NCI-H2081 (cell line): Measurements from ENCODE around the gene MS4A6E.
"Not testable (repeated sequence)": the region's sequence is repeated elsewhere in the genome, so short reads cannot be mapped to it uniquely, and the experiment has no call there.

Experiments used
- DNase-seq, 2 experiments: peaks; one replicate each; lab custom pipeline; 2025; lab: John Stamatoyannopoulos, UW

Gene MS4A6E, protein sequence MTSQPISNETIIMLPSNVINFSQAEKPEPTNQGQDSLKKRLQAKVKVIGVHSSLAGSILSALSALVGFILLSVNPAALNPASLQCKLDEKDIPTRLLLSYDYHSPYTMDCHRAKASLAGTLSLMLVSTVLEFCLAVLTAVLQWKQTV

GRCh38 chr11:60326955-60327354, at the start of gene MS4A6E:
Gene MS4A6E (plus strand): TSS chr11:60327255. CDS start chr11:60334896, 7,641 bp downstream.
- DNase-seq: no peak

GRCh38 chr11:60280412-60280811, 46.6 kb upstream of the MS4A6E start, which contains the start of gene MS4A4A:
Gene MS4A4A (plus strand): TSS chr11:60280666. CDS start chr11:60280676, 10 bp downstream.
- DNase-seq: no peak

GRCh38 chr11:60281485-60281884, 45.6 kb upstream of the MS4A6E start:
- DNase-seq: no peak

DNA sequence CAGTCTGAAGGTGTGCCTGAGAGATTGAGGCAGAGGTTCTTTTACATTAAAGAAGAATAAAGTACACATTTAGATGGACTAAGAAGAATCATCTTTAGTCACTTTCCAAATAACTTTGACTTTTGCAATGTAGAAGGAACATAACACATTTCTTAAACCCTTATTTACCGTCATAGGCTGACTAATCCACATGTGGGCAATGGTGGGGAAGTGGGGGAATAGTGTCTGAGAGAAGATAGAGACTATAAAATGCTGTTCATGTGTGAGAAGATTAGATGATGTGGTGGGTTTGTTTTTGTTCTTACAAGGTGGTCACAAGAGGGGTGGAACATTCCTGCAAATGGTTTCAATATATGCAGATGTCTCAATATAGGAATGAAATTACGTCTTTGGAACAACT, 44.8 kb upstream of the MS4A6E start:
- DNase-seq: no peak

DNA sequence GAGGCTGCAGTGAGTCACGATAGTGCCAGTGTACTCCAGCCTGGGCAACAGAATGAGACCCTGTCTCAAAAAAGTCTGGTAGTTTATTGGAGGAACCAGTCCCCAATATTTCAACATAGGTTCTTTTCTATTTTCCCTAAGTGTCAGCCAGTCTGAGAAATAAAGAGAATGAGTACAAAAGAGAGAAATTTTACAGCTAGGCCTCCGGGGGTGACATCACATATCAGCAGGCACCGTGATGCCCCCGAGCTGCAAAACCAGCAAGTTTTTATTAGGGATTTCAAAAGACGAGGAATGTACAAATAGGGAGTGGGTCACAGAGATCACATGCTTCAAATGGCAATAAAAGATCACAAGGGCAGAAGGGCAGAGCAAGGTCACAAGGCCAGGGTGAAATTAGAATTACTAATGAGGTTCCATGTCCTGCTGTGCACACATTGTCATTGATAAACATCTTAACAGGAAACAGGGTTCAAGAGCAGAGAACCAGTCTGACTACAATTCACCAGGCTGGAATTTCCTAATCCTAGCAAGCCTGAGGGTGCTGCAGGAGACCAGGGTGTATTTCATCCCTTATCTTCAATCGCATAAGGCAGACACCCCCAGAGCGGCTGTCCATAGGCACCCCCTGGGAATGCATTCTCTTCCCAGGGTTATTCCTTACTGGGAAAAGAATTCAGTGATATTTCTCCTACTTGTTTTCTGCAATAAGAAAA, 41.5 kb upstream of the MS4A6E start:
- not testable (repeated sequence) for DNase-seq

- DNase-seq: no peak
Measured at GRCh38 chr11:60288531-60288930, 38.5 kb upstream of the MS4A6E start.

DNA sequence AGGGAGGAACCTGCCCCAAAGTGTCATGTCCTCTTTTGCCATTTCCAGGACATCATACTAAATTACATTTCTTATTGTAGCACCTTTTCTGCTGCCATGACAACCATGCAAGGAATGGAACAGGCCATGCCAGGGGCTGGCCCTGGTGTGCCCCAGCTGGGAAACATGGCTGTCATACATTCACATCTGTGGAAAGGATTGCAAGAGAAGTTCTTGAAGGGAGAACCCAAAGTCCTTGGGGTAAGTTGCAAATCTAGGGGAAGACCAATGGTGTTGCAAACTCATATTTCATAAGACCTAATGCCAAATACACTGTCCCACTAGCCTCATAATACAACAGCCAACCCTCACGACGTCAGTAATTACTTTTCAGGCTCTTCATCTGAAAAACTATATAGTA, 34.9 kb upstream of the MS4A6E start:
- no peak for DNase-seq

GRCh38 chr11:60301178-60301577, 25.9 kb upstream of the MS4A6E start:
- no peak for DNase-seq

GRCh38 chr11:60301884-60302283, 25.2 kb upstream of the MS4A6E start:
- DNase-seq: not testable (repeated sequence)

GRCh38 chr11:60303661-60304060, 23.4 kb upstream of the MS4A6E start:
- DNase-seq: no peak

- DNase-seq: no peak
Measured at GRCh38 chr11:60305906-60306619, 21.0 kb upstream of the MS4A6E start.

- DNase-seq: no peak
Measured at GRCh38 chr11:60307507-60308195, 19.4 kb upstream of the MS4A6E start.

- no peak for DNase-seq
Measured at GRCh38 chr11:60310407-60310998, 16.6 kb upstream of the MS4A6E start.

DNA sequence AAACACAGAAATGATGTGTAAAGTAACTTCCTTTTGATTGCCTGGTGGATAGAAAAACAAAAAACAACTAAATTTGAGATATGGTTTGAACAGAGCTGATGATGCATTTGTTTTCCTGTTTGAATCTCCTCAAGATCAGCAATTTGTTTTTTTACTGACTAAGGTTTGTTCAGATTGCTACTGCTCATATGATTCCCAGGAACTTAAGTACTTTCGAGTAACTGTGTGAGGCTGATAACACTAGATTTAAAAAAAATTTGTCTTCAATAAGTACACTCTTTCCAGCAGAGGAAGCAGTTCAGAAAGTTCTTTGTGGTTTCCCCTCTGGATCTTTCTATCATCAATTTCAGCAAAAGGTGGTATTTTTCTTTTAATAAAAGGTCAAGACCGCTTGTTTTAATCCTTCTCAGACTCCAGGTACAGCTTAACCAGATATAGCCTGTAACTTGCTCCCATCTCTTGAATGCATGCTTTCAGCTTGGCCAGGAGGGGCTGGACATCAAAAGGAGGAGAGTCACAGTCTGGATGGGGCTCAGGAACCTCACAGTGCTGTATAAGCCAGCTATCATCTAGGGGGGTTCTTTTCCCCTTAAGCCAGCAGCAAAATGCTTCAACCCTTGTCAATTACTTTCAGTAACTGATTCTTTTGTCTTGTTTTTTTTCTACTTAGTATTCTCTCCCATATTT, 12.3 kb upstream of the MS4A6E start:
- DNase-seq: no peak

DNA sequence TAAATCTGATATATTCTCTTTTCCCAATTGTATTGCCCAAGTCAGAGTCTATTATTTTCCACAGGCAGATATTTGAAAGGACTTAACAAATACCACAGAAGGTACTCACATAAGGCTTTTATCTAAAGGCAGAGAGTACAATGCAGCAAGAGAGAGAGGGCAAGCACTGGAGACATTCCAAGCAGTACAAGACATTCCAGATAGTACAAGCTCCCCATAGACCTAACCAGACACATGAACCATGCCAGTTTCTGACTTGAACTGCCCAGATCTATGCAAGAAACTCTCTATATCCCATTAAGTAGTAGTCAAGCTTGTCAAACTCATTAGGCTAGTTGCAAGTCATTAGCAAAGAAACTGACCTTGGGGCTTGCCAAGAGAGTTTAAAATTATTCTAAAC, 11.2 kb upstream of the MS4A6E start:
- DNase-seq: no peak

DNA sequence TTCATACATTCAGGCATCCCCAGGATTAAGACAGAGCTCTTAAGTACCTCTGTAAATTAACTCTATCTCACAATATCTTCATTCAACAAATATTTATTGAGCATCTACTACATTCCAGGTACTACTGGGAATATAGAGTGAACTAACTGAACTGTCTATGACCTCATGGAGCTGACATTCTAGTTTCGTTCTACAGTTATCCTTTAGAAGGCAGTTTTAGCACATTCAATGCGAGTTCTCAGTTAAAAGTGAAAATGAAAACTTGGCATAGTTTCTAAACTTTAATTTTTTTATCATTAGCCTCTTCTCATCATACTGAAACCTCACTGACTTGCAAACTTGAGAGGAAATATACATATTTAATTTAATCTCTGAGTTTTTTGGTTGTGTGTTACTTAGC, 10.7 kb upstream of the MS4A6E start:
- no peak for DNase-seq

DNA sequence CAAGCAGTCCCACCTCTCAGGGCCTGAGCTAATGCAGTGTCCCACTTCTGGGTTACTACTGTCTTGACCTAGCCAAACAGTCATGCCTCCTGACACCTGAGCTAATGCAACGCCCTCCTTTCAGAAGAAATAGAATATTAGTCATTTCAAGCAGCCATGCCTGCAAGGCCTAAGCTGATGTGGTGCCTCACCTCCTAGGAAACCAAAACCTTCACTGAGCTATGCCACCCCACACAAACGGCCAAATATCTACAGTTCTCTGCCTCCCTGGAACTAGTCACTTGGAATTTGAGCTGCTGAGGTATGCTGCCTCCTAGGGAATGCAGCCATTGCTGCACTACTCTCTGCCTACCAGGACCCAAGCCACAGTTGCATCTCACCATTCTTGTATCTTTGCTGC, 8.3 kb upstream of the MS4A6E start:
- DNase-seq: no peak

DNA sequence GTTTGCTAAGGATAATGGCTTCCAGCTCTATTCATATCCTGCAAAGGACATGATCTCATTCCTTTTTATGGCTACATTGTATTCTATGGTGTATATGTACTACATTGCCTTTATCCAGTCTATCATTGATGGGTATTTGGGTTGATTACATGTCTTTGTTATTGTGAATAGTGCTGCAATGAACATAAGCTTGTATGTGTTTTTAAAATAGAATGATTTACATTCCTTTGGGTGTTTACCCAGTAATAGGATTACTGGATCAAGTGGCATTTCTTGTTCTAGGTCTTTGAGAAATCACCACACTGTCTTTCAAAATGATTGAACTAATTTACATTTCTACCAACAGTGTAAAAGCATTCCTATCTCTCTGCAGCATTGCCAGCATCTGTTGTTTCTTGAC, 6.0 kb upstream of the MS4A6E start:
- DNase-seq: no peak

GRCh38 chr11:60328460-60328859, 1.4 kb downstream of the MS4A6E start:
- no peak for DNase-seq

DNA sequence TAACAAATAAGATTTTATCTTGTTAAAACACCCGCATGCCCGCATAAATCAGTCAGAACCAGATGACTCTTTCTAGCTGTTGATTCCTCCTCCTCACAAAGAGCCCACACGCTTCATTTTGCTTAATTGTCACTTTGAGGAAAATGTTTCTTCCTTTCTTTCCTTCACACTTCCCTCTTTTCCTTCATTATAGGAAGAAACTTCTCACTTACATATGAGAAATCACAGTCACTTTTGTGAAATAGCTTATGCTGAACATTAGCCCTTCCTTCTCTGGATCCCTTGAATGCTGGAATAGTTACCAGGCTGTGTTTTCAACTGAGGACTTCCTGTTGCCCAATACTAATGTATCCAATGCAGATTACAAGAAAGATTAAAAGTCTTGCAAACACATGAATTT, 5.8 kb downstream of the MS4A6E start:
- no peak for DNase-seq

DNA sequence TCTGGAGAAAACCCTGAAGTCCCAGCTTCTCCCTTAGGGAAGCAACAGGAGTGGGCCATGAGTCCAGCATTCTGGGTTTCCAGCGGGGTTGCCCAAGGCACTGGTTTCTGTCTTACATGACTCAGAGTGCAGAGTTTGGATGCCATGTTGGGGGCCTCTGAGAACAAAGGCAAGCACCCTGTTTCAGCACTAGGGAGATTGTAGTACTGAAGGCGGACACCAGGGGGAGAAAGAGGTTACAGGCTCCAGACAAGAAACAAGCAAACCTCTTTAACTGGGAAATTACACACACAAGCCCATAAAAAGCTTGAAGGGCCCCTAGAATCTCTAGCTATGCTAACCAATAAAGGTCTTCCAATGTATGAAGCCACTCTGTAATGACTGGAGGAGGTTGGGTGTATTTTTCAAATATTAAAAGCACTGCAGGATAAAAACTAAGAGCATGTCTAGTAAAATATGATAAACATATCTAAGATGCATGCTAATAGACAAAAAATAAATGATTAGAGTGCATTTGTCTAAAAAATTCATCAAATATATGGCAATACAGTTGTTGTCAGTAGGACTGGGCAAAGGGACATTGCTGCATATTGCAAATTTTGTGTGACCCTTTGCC, 7.1 kb downstream of the MS4A6E start:
- DNase-seq: peak; percentile 33 to 62
